GM12878 (cell line): ENCODE measurements around the gene SPCS3. TPM values are rescaled to one million over a fixed set of nuclear protein-coding genes. Genes with fewer than 3 reads are reported as not detected.

Experiments used
- ATAC-seq: fragments of 200-7000 bp; cut with Tn5 transposase; 3 replicates; pipeline ENCODE4 v1.9.1; 2020; ENCODE audit warnings: mild to moderate bottlenecking, moderate library complexity
- BruUV-seq: library from RNA; stranded (reverse); fragments of 400-500 nt; replicated peaks from 2 replicates; lab custom pipeline; 2021; lab: Mats Ljungman, UMichigan
- CTCF ChIA-PET: fragments of 300-600 bp; sonication (Branson Sonifier 250); formaldehyde crosslinking; extraction: SDS; loops from one replicate; lab custom pipeline; 2021; ENCODE audit warnings: inconsistent platforms; lab: Yijun Ruan, JAX
- POLR2A ChIA-PET: fragments of 350-600 bp; formaldehyde crosslinking; extraction: SDS; loops from one replicate; lab custom pipeline; 2021; ENCODE audit warnings: inconsistent platforms; lab: Charles Lee
- RAD21 ChIA-PET: fragments of 300-600 bp; sonication (Branson Sonifier 250); formaldehyde crosslinking; loops from one replicate; lab custom pipeline; 2023; ENCODE audit warnings: antibody characterized with exemption; ENCODE audit not compliant: unreplicated experiment; lab: Charles Lee
- SMC1A ChIA-PET: fragments of 300-600 bp; sonication (Branson Sonifier 250); formaldehyde crosslinking; loops from one replicate; lab custom pipeline; 2023; ENCODE audit not compliant: unreplicated experiment, uncharacterized antibody; lab: Charles Lee
- DNase-seq: peaks from one replicate; pipeline ENCODE4 v3.0.0-alpha.2; 2011; ENCODE audit warnings: low read depth, low spot score
- FAIRE-seq: peaks from 3 replicates; lab custom pipeline; 2011; peaks lifted over from hg19 to GRCh38; lab: Jason Lieb, UNC
- H2AFZ ChIP-seq: 2 replicates; pipeline ENCODE4 v1.6.0; 2011; ENCODE audit warnings: low read depth, low read length, control low read depth; ENCODE audit not compliant: control insufficient read depth
- H3K27ac ChIP-seq: 2 replicates; pipeline ENCODE4 v1.5.1; 2011; ENCODE audit warnings: control low read depth; ENCODE audit not compliant: control insufficient read depth, insufficient read depth
- H3K27me3 ChIP-seq, 2 experiments: replicated peaks in 1 of 2; 2 replicates each; pipeline versions ENCODE4 v1.6.0 to v1.6.1; 2011; ENCODE audit warnings: low read length in 1 of 2; ENCODE audit not compliant: control insufficient read depth in 2 of 2, insufficient read depth in 2 of 2
- H3K36me3 ChIP-seq, 2 experiments: 2 replicates each; pipeline ENCODE4 v1.5.1; 2011; ENCODE audit warnings: low read length in 1 of 2; ENCODE audit not compliant: control insufficient read depth in 2 of 2, insufficient read depth in 2 of 2
- H3K4me1 ChIP-seq: 2 replicates; pipeline ENCODE4 v1.6.1; 2011; ENCODE audit warnings: mild to moderate bottlenecking, low read length, moderate library complexity, mixed read lengths; ENCODE audit not compliant: control insufficient read depth, insufficient read depth
- H3K4me2 ChIP-seq: 2 replicates; pipeline ENCODE4 v1.6.0; 2011; ENCODE audit warnings: control low read depth; ENCODE audit not compliant: control insufficient read depth, insufficient read depth
- H3K4me3 ChIP-seq: fragments of 200-600 bp; sonication (generic); 2 replicates; pipeline ENCODE4 v1.5.1; 2016
- H3K79me2 ChIP-seq: 2 replicates; pipeline ENCODE4 v1.6.0; 2011; ENCODE audit warnings: low read length; ENCODE audit not compliant: control insufficient read depth, insufficient read depth
- H3K9ac ChIP-seq: 2 replicates; pipeline ENCODE4 v1.8.0; 2011; ENCODE audit warnings: low read length, control low read depth, mixed read lengths; ENCODE audit not compliant: control insufficient read depth, insufficient read depth
- H3K9me3 ChIP-seq: replicated peaks from 3 replicates; pipeline ENCODE4 v1.5.1; 2011; ENCODE audit warnings: mild to moderate bottlenecking, low read length; ENCODE audit not compliant: control insufficient read depth, insufficient read depth
- H4K20me1 ChIP-seq: 2 replicates; pipeline ENCODE4 v1.6.0; 2011; ENCODE audit not compliant: control insufficient read depth, insufficient read depth
- EP300 ChIP-seq, 2 experiments: fragments of 150-350 bp in 1 of 2; IDR thresholded peaks; 2 replicates each; pipeline ENCODE4 v1.6.1; 2011 to 2012; ENCODE audit warnings: low read depth in 2 of 2, low read length in 2 of 2, borderline replicate concordance in 1 of 2, improper control_type of control experiment in 1 of 2, inconsistent platforms in 1 of 2; ENCODE audit not compliant: control insufficient read depth in 1 of 2
- MXI1 ChIP-seq: fragments of 150-350 bp; IDR thresholded peaks from 2 replicates; pipeline ENCODE4 v1.6.1; 2011; ENCODE audit warnings: low read depth, mild to moderate bottlenecking, inconsistent platforms, low read length, improper control_type of control experiment
- NFYA ChIP-seq: IDR thresholded peaks from 2 replicates; pipeline ENCODE4 v1.6.1; 2011; ENCODE audit warnings: low read depth, mild to moderate bottlenecking, low read length, improper control_type of control experiment, borderline replicate concordance
- PRDM15 ChIP-seq: fragments of 450-650 bp; formaldehyde crosslinking; IDR thresholded peaks from 2 replicates; pipeline ENCODE4 v1.4.0; 2020; ENCODE audit warnings: mild to moderate bottlenecking, moderate library complexity
- WGBS: methylation state at CpG from one replicate; pipeline ENCODE4 v1.1.6; 2016; ENCODE audit warnings: low lambda C conversion rate; ENCODE audit not compliant: insufficient replicate concordance, insufficient coverage; ENCODE audit errors: missing lambda C conversion rate; 5-methylcytosine and 5-hydroxymethylcytosine counted together
- in situ Hi-C: fragments of 300-500 bp; cut with MboI; formaldehyde crosslinking; loops from 9 replicates; pipeline ENCODE4 v1.14.3; 2018; ENCODE audit warnings: mixed read lengths
- intact Hi-C: fragments of 100-400 bp; cut with micrococcal nuclease; formaldehyde crosslinking; loops from one replicate; pipeline ENCODE4 v1.14.2; 2022; ENCODE audit not compliant: unreplicated experiment
- polyA plus RNA-seq, 11 experiments: library from polyadenylated mRNA; depleted of rRNA in 4 of 11; unstranded in 6 of 11; stranded (reverse) in 5 of 11; fragments of >200 nt; fragmentation: Nextera tagmentation in 4 of 11; fragmentation: Illumina TruSeq in 1 of 11; extraction: Ambion mirVana in 4 of 11; extraction: Trizol in 1 of 11; gene quantifications; 1 replicate in 1 of 11; 2 replicates in 10 of 11; pipeline versions ENCODE4 v1.2.1 to v1.2.3, GENCODE V29; 2011 to 2016; ENCODE audit warnings: inconsistent platforms in 2 of 11, missing spikeins in 2 of 11, low read depth in 1 of 11
- total RNA-seq, 4 experiments: library from RNA; depleted of rRNA in 3 of 4; stranded (reverse); fragments of >200 nt in 3 of 4; fragmentation: Illumina TruSeq in 1 of 4; extraction: Trizol in 1 of 4; gene quantifications; 2 replicates each; pipeline versions ENCODE4 v1.2.1 to v1.2.3, GENCODE V29; 2013 to 2021

SPCS3 gene
- total and polyA plus RNA-seq, 10 of the 15 experiments (the other 5 are each of a cell fraction or from before 2014, with no cell fraction given): 50.0 to 151 (median 76.4) TPM

DNA sequence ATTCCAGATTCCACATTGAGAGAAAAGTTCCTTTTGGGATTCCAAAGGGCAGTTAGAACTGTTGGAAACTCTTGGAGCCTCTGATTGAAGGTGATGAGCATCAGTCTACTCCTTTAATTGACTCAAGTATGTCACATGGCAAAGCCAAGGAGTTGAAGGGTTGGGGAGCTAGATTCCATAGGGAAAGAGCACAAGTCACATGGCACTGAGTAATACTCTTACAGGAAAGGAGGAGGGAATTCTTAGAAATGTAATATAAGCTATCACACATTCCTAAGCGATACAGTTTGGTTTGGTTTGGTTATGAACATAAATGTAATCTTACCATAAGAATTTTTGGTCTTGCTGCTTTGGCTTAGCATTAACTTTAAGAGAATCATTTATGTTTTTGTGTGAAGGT, 15.7 kb downstream of the SPCS3 start (continued):
- TF ChIP-seq PRDM15 (CRISPR knock-in tag): no peak

DNA sequence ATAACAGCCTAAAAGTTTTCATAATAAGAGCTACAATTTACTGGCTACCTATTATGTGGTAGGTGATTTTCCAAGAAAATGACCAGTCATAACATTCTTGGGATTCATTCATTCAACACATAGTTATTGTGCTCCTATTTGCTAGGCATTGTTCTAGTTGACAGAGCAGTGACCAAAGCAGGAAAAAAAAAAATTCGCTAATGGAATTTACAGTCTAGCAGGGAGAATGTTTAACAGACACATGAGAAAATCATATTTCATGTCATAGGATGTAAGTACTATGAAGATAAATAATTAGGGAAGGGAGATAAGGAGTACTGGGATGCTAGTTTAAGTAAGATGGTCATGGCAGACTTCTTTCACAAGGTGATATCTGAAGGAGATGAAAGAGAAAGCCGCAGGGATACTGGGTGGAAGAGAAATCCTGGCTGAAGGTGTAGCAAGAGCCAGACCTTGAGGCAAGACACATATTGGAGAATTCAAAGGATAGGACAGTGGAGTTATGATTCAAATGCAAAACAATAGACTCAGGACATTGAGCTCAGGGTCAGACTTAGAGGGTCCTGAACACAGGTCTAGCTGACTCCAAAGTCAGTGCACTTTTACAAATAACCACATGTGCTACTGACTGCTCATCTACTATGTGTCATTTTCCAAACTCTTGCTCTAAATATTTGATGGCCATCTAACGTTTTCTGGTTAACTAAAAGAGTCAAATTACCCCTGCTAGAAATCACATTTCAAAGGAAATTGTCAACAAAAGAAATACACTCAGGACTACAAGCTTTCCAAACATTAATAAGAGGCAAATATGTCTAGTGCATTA, 20.4 kb downstream of the SPCS3 start:
- no peaks in the 10 kb centered on the region for H3K27me3 ChIP-seq
- no peak overlapping the region for H3K27ac ChIP-seq
- no peak overlapping the region for H2AFZ ChIP-seq
- BruUV-seq: no TSS peak
- H3K79me2 ChIP-seq: no peaks in the 10 kb centered on the region
- DNase-seq: no peak
- ChIA-PET SMC1A (interaction anchor here (0.6 to 5.6 kb wide), 16 partner anchors 11 to 393 kb away, joined by 3 to 36 read pairs (median 4); partner anchors contain the start of gene SPATA4), RAD21 (interaction anchor here (0.8 to 2.5 kb wide), 19 partner anchors 8 to 1576 kb away, joined by 3 to 16 read pairs (median 4); no protein-coding TSS in a partner anchor), POLR2A (no interaction called here), CTCF (interaction anchor here (0.5 to 4.3 kb wide), 34 partner anchors 8 to 1576 kb away, joined by 3 to 27 read pairs (median 4); partner anchors contain the start of gene SPATA4)
- H3K9me3 ChIP-seq: peaks cover 16% of the 10 kb centered on the region; the same call in 2 of the 3 replicates
- no peak overlapping the region for H3K4me2 ChIP-seq
- TF ChIP-seq NFYA (no peak), MXI1 (no peak), EP300 (IDR thresholded peaks at IDR 0.05; ENCODE audit: borderline replicate concordance in 1 of 2, control insufficient read depth in 1 of 2, low read depth in 2 of 2, low read length in 2 of 2) (no peak)
- TF ChIP-seq, all 136 proteins: peak for 0
- H4K20me1 ChIP-seq: peaks cover 2% of the 10 kb centered on the region
- intact Hi-C loops: loop anchor here (1.0 to 5.0 kb wide), 3 partner anchors 385 to 778 kb away; no protein-coding TSS in a partner anchor
- H3K4me1 ChIP-seq: no peaks in the 10 kb centered on the region
- in situ Hi-C loops: loop anchor here (10.0 to 25.0 kb wide), 3 partner anchors 303 to 778 kb away; no protein-coding TSS in a partner anchor
- no peak overlapping the region for H3K9ac ChIP-seq
- ATAC-seq: peak; percentile 38; the same call in 1 of the 3 replicates
- H3K4me3 ChIP-seq: no peak overlapping the region
- peaks cover 0 to 3% of the 10 kb centered on the region in 2 experiments; a peak in 1 of 4 replicates for H3K36me3 ChIP-seq
- WGBS: 46% methylated on average over 3 of the region's 3 CpGs
- FAIRE-seq: no peak
